Smooth muscle cell (in vitro differentiated cells): Measurements from ENCODE around the gene FAM222A. TPM values are rescaled to one million over a fixed set of nuclear protein-coding genes. Genes with fewer than 3 reads are reported as not detected.

Experiments used
- DNase-seq: peaks from one replicate; lab custom pipeline; 2025; ENCODE audit not compliant: unreplicated experiment; lab: John Stamatoyannopoulos, UW
- H2AFZ ChIP-seq: fragments of 200-600 bp; sonication (generic); 2 replicates; pipeline ENCODE4 v1.6.0; 2016; ENCODE audit warnings: antibody characterized with exemption, low read depth, mild to moderate bottlenecking
- H3F3A ChIP-seq: fragments of 200-600 bp; sonication (generic); 2 replicates; pipeline ENCODE4 v1.6.0; 2017; ENCODE audit warnings: antibody characterized with exemption, low read depth
- H3K27ac ChIP-seq: fragments of 200-600 bp; sonication (generic); 2 replicates; pipeline ENCODE4 v1.5.1; 2016; ENCODE audit warnings: low read depth, mild to moderate bottlenecking
- H3K27me3 ChIP-seq: fragments of 200-600 bp; sonication (generic); 2 replicates; pipeline ENCODE4 v1.6.1; 2016; ENCODE audit warnings: low read depth, mild to moderate bottlenecking
- H3K36me3 ChIP-seq: fragments of 200-600 bp; sonication (generic); 2 replicates; pipeline ENCODE4 v1.5.1; 2016; ENCODE audit warnings: low read depth
- H3K4me1 ChIP-seq: fragments of 200-600 bp; sonication (generic); 2 replicates; pipeline ENCODE4 v1.5.1; 2016; ENCODE audit warnings: low read depth
- H3K4me2 ChIP-seq: fragments of 200-600 bp; sonication (generic); 2 replicates; pipeline ENCODE4 v1.6.0; 2016; ENCODE audit warnings: mild to moderate bottlenecking
- H3K4me3 ChIP-seq: fragments of 200-600 bp; sonication (generic); 2 replicates; pipeline ENCODE4 v1.5.1; 2016; ENCODE audit warnings: mild to moderate bottlenecking
- H3K79me2 ChIP-seq: fragments of 200-600 bp; sonication (generic); 2 replicates; pipeline ENCODE4 v1.6.0; 2016; ENCODE audit warnings: low read depth, mild to moderate bottlenecking
- H3K9ac ChIP-seq: fragments of 200-600 bp; sonication (generic); 2 replicates; pipeline ENCODE4 v1.6.0; 2016; ENCODE audit warnings: low read depth
- H3K9me3 ChIP-seq: fragments of 200-600 bp; sonication (generic); replicated peaks from 2 replicates; pipeline ENCODE4 v1.5.1; 2016; ENCODE audit warnings: low read depth
- H4K20me1 ChIP-seq: fragments of 200-600 bp; sonication (generic); 2 replicates; pipeline ENCODE4 v1.6.0; 2016; ENCODE audit warnings: low read depth
- WGBS: methylation state at CpG from one replicate; pipeline ENCODE4 v1.1.7; 2016; ENCODE audit warnings: low lambda C conversion rate; 5-methylcytosine and 5-hydroxymethylcytosine counted together
- polyA plus RNA-seq: library from polyadenylated mRNA; unstranded; fragments of >200 nt; fragmentation: Nextera tagmentation; extraction: Ambion mirVana; gene quantifications from 2 replicates; pipeline ENCODE4 v1.2.1, GENCODE V29; 2016
- total RNA-seq: library from RNA; depleted of rRNA; stranded (reverse); fragments of >200 nt; gene quantifications from 2 replicates; pipeline ENCODE4 v1.2.3, GENCODE V29; 2014
- TF ChIP-seq, protein P1 (sequence below): fragments of 200-600 bp; sonication (generic); IDR thresholded peaks from 2 replicates; pipeline ENCODE4 v1.5.1; 2017; ENCODE audit warnings: borderline replicate concordance, mild to moderate bottlenecking, antibody characterized with exemption; ENCODE audit not compliant: insufficient read depth, poor library complexity, severe bottlenecking

FAM222A gene
- total and polyA plus RNA-seq, 2 experiments from 2014 or later: 0.85 to 1.7 TPM

DNA sequence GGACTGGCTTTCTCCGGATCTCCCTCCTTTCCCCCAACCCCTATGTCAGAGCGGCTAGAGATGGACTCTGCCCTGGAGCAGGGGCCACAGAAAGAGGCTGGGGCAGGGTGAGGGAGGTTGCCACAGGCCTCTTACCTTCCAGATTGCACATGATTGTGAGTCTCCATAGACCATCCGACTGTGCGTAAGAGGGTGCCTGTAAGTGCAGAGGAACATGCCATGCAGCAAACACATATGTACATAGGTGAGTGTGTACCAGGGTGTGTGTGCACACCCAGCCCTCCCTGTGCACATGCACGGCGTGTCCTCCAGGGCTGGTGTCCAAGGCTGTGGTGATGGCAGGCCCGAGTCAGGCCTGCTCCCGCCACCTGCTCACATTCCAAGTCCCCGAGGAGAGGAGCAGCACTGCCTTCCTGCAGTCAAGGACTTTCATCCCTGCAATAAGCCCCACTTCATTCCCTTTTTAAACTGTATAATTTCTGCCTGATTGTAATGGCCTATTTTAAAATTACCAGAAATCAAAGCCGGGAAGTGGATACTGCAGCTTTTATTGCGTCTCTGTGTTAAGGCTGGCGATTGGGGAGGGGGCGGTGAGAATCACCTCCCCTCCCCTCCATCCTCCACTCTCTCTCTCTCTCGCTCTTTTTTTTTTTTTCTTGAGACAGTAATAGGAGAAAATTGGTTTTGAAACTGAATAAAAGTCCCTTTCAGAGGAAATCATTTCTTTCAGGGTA is 28.5 kb downstream of the FAM222A start:
- H2AFZ ChIP-seq: no peak overlapping the region
- no peaks in the 10 kb centered on the region for H3K79me2 ChIP-seq
- H3K4me3 ChIP-seq: no peak overlapping the region
- 94% methylated on average over 14 of the region's 14 CpGs for WGBS
- TF ChIP-seq, protein P1, sequence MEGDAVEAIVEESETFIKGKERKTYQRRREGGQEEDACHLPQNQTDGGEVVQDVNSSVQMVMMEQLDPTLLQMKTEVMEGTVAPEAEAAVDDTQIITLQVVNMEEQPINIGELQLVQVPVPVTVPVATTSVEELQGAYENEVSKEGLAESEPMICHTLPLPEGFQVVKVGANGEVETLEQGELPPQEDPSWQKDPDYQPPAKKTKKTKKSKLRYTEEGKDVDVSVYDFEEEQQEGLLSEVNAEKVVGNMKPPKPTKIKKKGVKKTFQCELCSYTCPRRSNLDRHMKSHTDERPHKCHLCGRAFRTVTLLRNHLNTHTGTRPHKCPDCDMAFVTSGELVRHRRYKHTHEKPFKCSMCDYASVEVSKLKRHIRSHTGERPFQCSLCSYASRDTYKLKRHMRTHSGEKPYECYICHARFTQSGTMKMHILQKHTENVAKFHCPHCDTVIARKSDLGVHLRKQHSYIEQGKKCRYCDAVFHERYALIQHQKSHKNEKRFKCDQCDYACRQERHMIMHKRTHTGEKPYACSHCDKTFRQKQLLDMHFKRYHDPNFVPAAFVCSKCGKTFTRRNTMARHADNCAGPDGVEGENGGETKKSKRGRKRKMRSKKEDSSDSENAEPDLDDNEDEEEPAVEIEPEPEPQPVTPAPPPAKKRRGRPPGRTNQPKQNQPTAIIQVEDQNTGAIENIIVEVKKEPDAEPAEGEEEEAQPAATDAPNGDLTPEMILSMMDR: no peak
- H4K20me1 ChIP-seq: peaks cover 15% of the 10 kb centered on the region
- no peaks in the 10 kb centered on the region for H3K27me3 ChIP-seq
- no peaks in the 10 kb centered on the region for H3F3A ChIP-seq
- H3K4me1 ChIP-seq: peaks cover 7% of the 10 kb centered on the region
- H3K27ac ChIP-seq: no peak overlapping the region
- no peak for DNase-seq
- no peak overlapping the region for H3K4me2 ChIP-seq
- no peaks in the 10 kb centered on the region for H3K36me3 ChIP-seq
- no peaks in the 10 kb centered on the region for H3K9me3 ChIP-seq
- H3K9ac ChIP-seq: no peak overlapping the region

DNA sequence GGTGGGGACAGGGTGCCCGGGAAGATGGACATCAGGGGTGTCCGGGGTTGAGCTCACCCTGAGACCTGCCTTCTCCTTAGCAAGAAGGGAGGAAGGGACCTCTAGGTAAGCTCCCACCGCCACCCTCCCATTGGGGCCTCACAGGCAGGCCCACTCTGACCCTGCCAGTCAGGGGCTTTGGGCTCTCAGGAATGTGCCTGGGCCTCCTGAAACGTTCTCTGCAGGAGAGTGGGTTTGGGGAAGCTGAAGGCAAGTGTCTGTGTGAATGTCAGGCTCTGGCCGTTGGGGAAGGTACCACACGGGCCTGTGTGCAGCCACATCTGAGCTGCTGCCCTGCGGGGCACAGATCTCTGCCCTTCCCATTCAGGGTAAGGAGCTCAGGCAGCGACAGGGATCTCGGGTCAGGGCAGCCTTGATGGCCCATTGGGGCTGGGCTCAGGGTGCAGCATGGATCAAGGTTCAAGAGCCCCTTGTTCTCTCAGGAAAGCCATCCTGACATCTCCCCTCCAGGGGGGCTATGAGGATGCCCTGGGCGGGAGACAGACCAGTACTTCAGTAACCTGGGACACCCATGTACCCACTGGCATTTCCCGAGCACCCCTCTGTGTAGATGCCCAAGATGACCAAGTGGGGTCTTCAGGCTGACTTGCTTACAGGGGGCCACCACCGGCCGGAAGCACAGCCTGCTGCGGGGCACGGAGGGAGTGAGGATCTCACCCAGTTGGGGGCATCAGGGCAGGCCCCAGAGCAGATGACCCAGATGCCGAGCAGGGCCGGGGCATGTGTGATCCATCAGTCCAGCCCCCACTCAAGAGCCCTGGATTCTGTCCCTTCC is 29.7 kb downstream of the FAM222A start:
- Histone ChIP-seq H3K36me3 (no peaks in the 10 kb centered on the region), H3K9me3 (no peaks in the 10 kb centered on the region), H3K4me2 (no peak overlapping the region), H3K79me2 (no peaks in the 10 kb centered on the region), H4K20me1 (peaks cover 15% of the 10 kb centered on the region), H2AFZ (no peak overlapping the region), H3F3A (no peaks in the 10 kb centered on the region), H3K4me3 (no peak overlapping the region), H3K4me1 (peaks cover 7% of the 10 kb centered on the region), H3K27ac (no peak overlapping the region), H3K27me3 (no peaks in the 10 kb centered on the region), H3K9ac (no peak overlapping the region)
- WGBS: 91% methylated on average over 17 of the region's 17 CpGs
- DNase-seq: no peak
- TF ChIP-seq, protein P1: no peak

DNA sequence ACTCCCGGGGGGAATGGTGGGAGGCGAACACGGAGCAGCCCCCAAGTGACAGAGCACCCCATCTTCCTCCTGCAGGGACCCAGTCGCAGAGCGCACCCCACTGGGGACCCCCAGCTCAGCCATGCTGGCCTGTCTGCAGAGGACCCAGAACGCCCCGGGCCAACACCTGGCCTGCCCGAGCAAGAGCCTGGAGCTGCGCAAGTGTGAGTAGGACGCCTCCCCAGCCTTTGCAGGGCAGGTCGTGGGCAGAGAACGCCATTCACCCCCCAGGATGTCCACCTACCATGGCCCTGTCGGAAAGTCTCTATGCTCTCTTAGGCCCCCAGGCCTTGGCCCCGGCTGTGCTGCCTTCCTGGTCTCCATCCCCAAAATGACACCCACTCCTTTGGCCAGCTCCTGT is 30.4 kb downstream of the FAM222A start:
- Histone ChIP-seq H3K9ac (no peak overlapping the region), H3K9me3 (no peaks in the 10 kb centered on the region)
- WGBS: 95% methylated on average over 14 of the region's 14 CpGs

More for the DNA sequence above, 30.4 kb downstream of the FAM222A start:
- TF ChIP-seq, protein P1: no peak
- Histone ChIP-seq H3K4me2 (no peak overlapping the region), H3K79me2 (no peaks in the 10 kb centered on the region), H3K4me3 (no peak overlapping the region), H3K36me3 (no peaks in the 10 kb centered on the region), H3K27ac (no peak overlapping the region), H2AFZ (no peak overlapping the region), H4K20me1 (peaks cover 15% of the 10 kb centered on the region), H3K4me1 (peaks cover 7% of the 10 kb centered on the region), H3K27me3 (no peaks in the 10 kb centered on the region), H3F3A (no peaks in the 10 kb centered on the region)
- DNase-seq: no peak
